ENCODE data around the gene EIF4E3. TPM values are rescaled to one million over a fixed set of nuclear protein-coding genes. Genes with fewer than 3 reads are reported as not detected.

Gene EIF4E3
- total RNA-seq, 4 donors from 2014 or later = 20.1 to 54.5 (median 27.5) TPM

DNA sequence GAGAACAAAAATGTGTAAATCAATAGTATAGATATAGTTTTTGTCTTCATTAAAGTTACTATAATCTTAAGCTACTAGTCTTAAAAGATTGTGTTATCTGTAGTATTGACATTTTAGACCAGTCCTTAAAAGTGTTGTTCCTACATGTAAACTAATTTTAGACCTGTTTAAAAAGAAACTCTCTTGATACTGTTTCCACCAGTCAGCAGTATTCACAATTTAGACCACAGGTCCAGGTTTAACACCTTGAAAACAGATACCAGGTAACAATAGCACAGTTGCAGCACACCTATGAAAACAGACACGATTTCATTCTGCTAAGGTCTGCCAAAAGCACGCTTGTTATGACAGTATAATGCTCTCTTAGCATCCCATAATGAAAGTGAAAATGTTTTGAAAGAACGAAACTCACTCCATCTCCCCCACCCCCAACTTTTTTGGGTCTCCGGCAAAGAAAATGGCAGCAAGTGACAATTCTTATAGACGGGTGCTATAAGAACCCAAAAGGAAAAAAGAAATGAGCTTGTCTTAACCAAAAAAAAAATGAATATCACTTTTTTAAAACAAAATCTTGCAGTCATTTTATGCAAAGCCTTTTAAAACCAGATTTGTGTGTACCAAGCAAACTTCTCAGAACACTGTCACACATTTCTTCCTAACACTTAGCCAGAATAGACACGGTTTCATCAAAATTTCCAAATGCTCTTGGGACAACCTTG is 1.6 kb downstream of the EIF4E3 start:
- TF ChIP-seq, protein P1, sequence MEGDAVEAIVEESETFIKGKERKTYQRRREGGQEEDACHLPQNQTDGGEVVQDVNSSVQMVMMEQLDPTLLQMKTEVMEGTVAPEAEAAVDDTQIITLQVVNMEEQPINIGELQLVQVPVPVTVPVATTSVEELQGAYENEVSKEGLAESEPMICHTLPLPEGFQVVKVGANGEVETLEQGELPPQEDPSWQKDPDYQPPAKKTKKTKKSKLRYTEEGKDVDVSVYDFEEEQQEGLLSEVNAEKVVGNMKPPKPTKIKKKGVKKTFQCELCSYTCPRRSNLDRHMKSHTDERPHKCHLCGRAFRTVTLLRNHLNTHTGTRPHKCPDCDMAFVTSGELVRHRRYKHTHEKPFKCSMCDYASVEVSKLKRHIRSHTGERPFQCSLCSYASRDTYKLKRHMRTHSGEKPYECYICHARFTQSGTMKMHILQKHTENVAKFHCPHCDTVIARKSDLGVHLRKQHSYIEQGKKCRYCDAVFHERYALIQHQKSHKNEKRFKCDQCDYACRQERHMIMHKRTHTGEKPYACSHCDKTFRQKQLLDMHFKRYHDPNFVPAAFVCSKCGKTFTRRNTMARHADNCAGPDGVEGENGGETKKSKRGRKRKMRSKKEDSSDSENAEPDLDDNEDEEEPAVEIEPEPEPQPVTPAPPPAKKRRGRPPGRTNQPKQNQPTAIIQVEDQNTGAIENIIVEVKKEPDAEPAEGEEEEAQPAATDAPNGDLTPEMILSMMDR (IDR thresholded peaks at IDR 0.05; ENCODE audit: low read depth) = no peak

DNA sequence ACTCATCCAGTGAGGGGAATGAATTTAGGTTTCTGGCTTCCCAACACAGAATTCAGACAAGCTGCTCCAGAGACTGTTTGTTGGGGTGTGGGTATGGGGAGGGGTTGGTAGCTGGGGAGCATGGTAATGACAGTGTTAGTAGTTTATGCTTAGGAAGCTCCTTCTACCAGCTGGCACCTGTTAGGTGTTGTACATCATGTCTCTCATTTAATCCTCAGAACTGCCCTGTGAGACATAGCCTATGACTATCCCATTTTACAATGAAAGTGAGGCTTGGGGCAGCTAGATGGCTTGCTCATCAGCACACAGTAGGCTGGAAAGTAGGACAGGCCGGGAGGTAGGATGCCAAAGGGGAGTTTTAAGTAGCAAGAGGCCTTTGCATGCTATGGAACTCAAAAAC is 2.5 kb downstream of the EIF4E3 start:
- TF ChIP-seq, protein P1 (IDR thresholded peaks at IDR 0.05; ENCODE audit: low read depth) = no peak

DNA sequence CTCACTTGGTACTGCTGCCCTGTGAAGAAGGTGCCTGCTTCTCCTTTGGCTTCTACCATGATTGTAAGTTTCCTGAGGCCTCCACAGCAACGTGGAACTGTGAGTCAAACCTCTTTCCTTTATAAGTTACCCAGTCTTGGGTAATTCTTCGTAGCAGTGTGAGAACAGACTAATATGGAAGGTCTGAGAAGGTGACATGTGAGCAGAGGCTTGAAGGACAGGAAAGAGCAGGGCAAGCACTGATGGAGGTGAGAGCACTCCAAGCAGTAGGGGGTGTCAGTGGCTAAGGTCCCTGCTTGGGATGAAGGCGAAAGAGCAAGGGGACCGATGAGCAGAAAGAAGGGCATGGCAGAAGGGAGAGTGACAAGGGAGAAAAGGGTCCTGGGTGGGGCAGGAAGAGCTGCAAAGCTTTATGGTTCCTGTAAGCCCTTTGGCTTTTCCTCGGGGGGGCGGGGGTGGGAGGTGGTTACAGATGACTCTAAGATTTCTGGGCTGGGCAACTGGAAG is 3.5 kb downstream of the EIF4E3 start:
- TF ChIP-seq, protein P1 (IDR thresholded peaks at IDR 0.05; ENCODE audit: low read depth) = no peak

DNA sequence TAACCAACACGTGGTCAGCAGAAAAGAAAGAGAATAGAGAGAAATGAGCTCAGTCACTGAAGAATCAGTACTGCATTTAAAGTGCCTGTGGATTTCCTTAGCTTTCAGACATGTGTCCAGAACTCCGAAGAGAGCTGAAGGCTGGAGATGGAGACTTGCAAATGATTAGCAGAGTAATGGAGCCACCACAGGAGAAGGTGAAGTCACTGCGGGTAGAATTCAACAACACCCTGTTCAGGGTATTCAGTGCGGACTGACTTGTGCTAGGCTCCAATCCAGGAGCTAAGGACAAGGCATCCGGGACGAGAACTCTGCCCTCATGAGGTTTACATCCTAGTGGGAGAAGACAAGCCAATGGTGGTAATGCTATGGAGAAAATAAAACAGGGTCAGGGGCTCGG is 4.2 kb downstream of the EIF4E3 start:
- TF ChIP-seq, protein P1 (IDR thresholded peaks at IDR 0.05; ENCODE audit: low read depth) = no peak

DNA sequence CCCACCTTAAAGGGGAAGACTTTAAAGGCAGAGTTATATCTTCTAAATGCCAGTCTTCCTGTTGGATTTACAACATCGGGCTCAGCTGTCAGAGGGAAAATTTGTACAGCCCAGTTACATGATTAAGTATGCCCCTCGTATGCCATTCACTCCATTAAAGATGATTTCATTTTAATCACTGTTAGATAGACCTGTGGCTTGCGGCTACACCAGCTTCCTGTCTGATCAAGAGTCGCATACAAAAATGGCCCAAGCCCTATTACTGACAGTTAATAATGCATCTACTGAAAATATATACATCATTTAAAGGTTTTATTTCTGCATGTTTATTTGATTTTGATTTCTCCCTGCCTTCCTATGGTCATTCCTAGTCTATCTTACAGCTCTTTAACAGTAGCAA is 7.1 kb downstream of the EIF4E3 start:
- TF ChIP-seq, protein P1 (IDR thresholded peaks at IDR 0.05; ENCODE audit: low read depth) = no peak

DNA sequence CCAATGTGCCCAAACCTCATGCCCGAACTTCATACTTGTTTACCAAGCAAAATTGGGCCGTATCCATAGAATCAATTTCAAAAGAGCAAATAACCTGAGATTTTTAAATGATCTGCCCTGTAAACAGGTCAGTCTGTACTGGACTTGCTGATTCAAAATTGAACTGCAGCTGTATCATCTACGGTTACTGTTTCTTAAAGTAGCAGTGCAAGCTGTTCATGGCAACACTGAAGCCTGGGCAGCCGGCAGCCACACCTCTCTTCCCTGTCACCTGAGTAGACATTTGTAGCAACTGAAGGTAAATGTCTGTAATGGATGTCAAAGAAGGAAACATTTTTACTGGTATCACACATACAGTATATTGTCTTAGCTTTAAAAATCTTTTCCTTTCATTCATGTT is 10.6 kb downstream of the EIF4E3 start:
- TF ChIP-seq, protein P1 (IDR thresholded peaks at IDR 0.05; ENCODE audit: low read depth) = no peak

DNA sequence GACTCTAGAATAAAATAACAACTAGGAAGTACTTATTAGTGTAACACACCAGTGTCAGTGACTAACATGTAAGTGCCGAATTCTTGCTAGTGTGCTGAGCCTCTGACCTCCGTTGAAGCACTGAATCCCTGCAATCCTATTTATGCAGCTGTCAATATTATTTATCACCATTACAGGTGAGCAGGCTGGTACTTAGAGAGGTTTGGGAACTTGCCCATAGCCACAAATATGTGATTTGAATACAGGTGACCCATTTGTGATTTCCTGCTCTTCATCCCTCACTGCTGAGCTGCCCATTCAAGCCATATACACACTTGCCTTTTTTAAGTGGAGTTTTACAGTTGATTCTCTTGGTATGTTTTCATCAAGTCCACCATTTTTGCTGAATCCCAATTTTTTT is 12.2 kb downstream of the EIF4E3 start:
- TF ChIP-seq, protein P1 (IDR thresholded peaks at IDR 0.05; ENCODE audit: low read depth) = no peak
